HepG2 (cell line): Measurements from ENCODE around the gene PIBF1. TPM values are rescaled to one million over a fixed set of nuclear protein-coding genes. Genes with fewer than 3 reads are reported as not detected.
A peak's percentile ranks its signal among the peaks of the same experiment; 100 is the strongest.

Experiments
- KAT8 ChIP-seq: IDR thresholded peaks from 2 replicates; pipeline ENCODE4 v1.6.1; 2016; ENCODE audit warnings: missing genetic modification reagents, missing compliant biosample characterization
- NFE2L1 ChIP-seq: sonication (generic); formaldehyde crosslinking; IDR thresholded peaks from 2 replicates; pipeline ENCODE4 v1.4.0; 2020; ENCODE audit warnings: missing genetic modification reagents, mild to moderate bottlenecking, borderline replicate concordance
- NONO ChIP-seq, 2 experiments: fragments of 450-650 bp in 1 of 2; sonication (generic) in 1 of 2; formaldehyde crosslinking in 1 of 2; IDR thresholded peaks in 1 of 2; conservative IDR thresholded peaks in 1 of 2; 2 replicates each; pipeline versions ENCODE4 v1.6.1 to v1.8.0; 2017 to 2022; ENCODE audit warnings: mild to moderate bottlenecking in 1 of 2, missing genetic modification reagents in 1 of 2, moderate library complexity in 1 of 2
- NR2C2 ChIP-seq: sonication (generic); formaldehyde crosslinking; IDR thresholded peaks from 2 replicates; pipeline ENCODE4 v1.4.0; 2020; ENCODE audit warnings: missing genetic modification reagents, mild to moderate bottlenecking, moderate library complexity, borderline replicate concordance
- PTBP1 ChIP-seq: fragments of 200-400 bp; formaldehyde crosslinking; IDR thresholded peaks from 2 replicates; pipeline ENCODE4 v1.6.1; 2018; ENCODE audit warnings: low read length, low read depth; ENCODE audit not compliant: poor library complexity, severe bottlenecking
- RXRB ChIP-seq: IDR thresholded peaks from 2 replicates; pipeline ENCODE4 v1.6.1; 2016; ENCODE audit warnings: borderline replicate concordance, missing genetic modification reagents, missing compliant biosample characterization
- TMF1 ChIP-seq: sonication (generic); formaldehyde crosslinking; IDR thresholded peaks from 2 replicates; pipeline ENCODE4 v1.8.1; 2022; ENCODE audit warnings: low read depth, missing genetic modification reagents
- XBP1 ChIP-seq: sonication (generic); formaldehyde crosslinking; IDR thresholded peaks from 2 replicates; pipeline ENCODE4 v1.5.0; 2020; ENCODE audit warnings: missing genetic modification reagents
- ZKSCAN5 ChIP-seq: sonication (generic); formaldehyde crosslinking; IDR thresholded peaks from 2 replicates; pipeline ENCODE4 v1.5.1; 2020; ENCODE audit warnings: mild to moderate bottlenecking, missing genetic modification reagents
- ZNF17 ChIP-seq: sonication (generic); formaldehyde crosslinking; IDR thresholded peaks from 2 replicates; pipeline ENCODE4 v1.5.0; 2020; ENCODE audit warnings: mild to moderate bottlenecking, missing genetic modification reagents
- ZNF331 ChIP-seq: sonication (generic); formaldehyde crosslinking; IDR thresholded peaks from 2 replicates; pipeline ENCODE4 v1.4.0; 2020; ENCODE audit warnings: missing genetic modification reagents
- polyA plus RNA-seq, 8 experiments: library from polyadenylated mRNA; depleted of rRNA in 3 of 8; stranded (reverse) in 7 of 8; unstranded in 1 of 8; fragments of >200 nt; fragmentation: Illumina TruSeq in 4 of 8; extraction: Trizol in 4 of 8; gene quantifications; 2 replicates each; pipeline versions ENCODE4 v1.2.1 to v1.2.3, GENCODE V29; 2011 to 2016; ENCODE audit warnings: low read depth in 4 of 8, missing spikeins in 1 of 8, mixed read lengths in 1 of 8; ENCODE audit not compliant: insufficient read depth in 1 of 8
- total RNA-seq, 5 experiments: library from RNA; depleted of rRNA; stranded (reverse); fragments of >200 nt; fragmentation: Illumina TruSeq; extraction: Trizol; gene quantifications; 2 replicates each; pipeline ENCODE4 v1.2.3, GENCODE V29; 2016; ENCODE audit warnings: low read depth in 1 of 5
- TF ChIP-seq, protein P1 (sequence below): sonication (generic); formaldehyde crosslinking; IDR thresholded peaks from 2 replicates; pipeline ENCODE4 v1.5.0; 2020; ENCODE audit warnings: mild to moderate bottlenecking, low read depth, missing genetic modification reagents, borderline replicate concordance
- TF ChIP-seq, protein P2 (sequence below): sonication (generic); formaldehyde crosslinking; IDR thresholded peaks from 2 replicates; pipeline ENCODE4 v1.5.0; 2020; ENCODE audit warnings: missing genetic modification reagents, mild to moderate bottlenecking, borderline replicate concordance
- TF ChIP-seq, protein P3 (sequence below): sonication (generic); formaldehyde crosslinking; IDR thresholded peaks from 2 replicates; pipeline ENCODE4 v1.5.1; 2020; ENCODE audit warnings: missing genetic modification reagents, mild to moderate bottlenecking, borderline replicate concordance
- TF ChIP-seq, protein P4 (sequence below): sonication (generic); formaldehyde crosslinking; IDR thresholded peaks from 2 replicates; pipeline ENCODE4 v1.4.0; 2020; ENCODE audit warnings: missing genetic modification reagents
- TF ChIP-seq, protein P5 (sequence below): sonication (generic); formaldehyde crosslinking; conservative IDR thresholded peaks from 2 replicates; pipeline ENCODE4 v1.4.0; 2020; ENCODE audit warnings: mild to moderate bottlenecking, missing genetic modification reagents, moderate library complexity

The PIBF1 gene
- total and polyA plus RNA-seq, 2 of the 13 experiments (the other 11 are each of a cell fraction or from before 2014, with no cell fraction given): 4.2 to 15.8 TPM

DNA sequence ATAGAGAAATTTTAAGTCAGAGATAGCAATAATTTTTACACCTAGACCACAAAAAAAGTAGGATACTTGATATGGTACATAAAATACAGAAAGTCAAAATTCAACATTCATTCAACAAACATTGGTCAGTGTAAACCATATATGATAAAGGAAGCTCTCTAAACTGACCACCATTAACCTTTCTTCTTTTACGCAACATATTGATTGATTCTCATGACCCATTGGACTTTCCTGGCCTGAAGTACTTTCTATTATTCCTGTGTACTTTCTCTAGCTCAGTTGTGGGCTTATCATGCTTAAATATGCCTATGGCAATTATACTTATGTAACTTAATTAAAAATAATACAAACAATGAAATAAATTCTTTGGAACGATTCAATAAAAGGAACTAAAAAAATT is 10.7 kb downstream of the PIBF1 start (continued):
- TF ChIP-seq, protein P1, sequence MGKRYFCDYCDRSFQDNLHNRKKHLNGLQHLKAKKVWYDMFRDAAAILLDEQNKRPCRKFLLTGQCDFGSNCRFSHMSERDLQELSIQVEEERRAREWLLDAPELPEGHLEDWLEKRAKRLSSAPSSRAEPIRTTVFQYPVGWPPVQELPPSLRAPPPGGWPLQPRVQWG (CRISPR knock-in tag): no peak
- no peak for TF ChIP-seq XBP1 (CRISPR knock-in tag)
- no peak for TF ChIP-seq ZNF17 (CRISPR knock-in tag)
- TF ChIP-seq, protein P2, sequence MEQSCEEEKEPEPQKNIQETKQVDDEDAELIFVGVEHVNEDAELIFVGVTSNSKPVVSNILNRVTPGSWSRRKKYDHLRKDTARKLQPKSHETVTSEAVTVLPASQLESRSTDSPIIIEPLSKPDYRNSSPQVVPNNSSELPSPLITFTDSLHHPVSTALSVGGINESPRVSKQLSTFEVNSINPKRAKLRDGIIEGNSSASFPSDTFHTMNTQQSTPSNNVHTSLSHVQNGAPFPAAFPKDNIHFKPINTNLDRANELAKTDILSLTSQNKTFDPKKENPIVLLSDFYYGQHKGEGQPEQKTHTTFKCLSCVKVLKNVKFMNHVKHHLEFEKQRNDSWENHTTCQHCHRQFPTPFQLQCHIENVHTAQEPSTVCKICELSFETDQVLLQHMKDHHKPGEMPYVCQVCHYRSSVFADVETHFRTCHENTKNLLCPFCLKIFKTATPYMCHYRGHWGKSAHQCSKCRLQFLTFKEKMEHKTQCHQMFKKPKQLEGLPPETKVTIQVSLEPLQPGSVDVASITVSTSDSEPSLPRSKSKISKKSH (CRISPR knock-in tag): no peak
- no peak for TF ChIP-seq NONO (IDR thresholded peaks at IDR 0.05)
- no peak for TF ChIP-seq NONO (CRISPR knock-in tag; conservative IDR thresholded peaks at IDR 0.05)
- TF ChIP-seq KAT8 (CRISPR knock-in tag): 0 out of 2 replicates have a peak, but pooled peaks have one; percentile 24
- TF ChIP-seq TMF1: no peak
- TF ChIP-seq, protein P3, sequence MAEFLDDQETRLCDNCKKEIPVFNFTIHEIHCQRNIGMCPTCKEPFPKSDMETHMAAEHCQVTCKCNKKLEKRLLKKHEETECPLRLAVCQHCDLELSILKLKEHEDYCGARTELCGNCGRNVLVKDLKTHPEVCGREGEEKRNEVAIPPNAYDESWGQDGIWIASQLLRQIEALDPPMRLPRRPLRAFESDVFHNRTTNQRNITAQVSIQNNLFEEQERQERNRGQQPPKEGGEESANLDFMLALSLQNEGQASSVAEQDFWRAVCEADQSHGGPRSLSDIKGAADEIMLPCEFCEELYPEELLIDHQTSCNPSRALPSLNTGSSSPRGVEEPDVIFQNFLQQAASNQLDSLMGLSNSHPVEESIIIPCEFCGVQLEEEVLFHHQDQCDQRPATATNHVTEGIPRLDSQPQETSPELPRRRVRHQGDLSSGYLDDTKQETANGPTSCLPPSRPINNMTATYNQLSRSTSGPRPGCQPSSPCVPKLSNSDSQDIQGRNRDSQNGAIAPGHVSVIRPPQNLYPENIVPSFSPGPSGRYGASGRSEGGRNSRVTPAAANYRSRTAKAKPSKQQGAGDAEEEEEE (CRISPR knock-in tag): no peak
- peak; percentile 15; the same call in 1 of the 2 replicates for TF ChIP-seq NR2C2
- TF ChIP-seq, protein P4, sequence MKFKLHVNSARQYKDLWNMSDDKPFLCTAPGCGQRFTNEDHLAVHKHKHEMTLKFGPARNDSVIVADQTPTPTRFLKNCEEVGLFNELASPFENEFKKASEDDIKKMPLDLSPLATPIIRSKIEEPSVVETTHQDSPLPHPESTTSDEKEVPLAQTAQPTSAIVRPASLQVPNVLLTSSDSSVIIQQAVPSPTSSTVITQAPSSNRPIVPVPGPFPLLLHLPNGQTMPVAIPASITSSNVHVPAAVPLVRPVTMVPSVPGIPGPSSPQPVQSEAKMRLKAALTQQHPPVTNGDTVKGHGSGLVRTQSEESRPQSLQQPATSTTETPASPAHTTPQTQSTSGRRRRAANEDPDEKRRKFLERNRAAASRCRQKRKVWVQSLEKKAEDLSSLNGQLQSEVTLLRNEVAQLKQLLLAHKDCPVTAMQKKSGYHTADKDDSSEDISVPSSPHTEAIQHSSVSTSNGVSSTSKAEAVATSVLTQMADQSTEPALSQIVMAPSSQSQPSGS: no peak
- TF ChIP-seq PTBP1: no peak
- TF ChIP-seq ZNF331: peak; percentile 44; the same call in 1 of the 2 replicates
- TF ChIP-seq, protein P5, sequence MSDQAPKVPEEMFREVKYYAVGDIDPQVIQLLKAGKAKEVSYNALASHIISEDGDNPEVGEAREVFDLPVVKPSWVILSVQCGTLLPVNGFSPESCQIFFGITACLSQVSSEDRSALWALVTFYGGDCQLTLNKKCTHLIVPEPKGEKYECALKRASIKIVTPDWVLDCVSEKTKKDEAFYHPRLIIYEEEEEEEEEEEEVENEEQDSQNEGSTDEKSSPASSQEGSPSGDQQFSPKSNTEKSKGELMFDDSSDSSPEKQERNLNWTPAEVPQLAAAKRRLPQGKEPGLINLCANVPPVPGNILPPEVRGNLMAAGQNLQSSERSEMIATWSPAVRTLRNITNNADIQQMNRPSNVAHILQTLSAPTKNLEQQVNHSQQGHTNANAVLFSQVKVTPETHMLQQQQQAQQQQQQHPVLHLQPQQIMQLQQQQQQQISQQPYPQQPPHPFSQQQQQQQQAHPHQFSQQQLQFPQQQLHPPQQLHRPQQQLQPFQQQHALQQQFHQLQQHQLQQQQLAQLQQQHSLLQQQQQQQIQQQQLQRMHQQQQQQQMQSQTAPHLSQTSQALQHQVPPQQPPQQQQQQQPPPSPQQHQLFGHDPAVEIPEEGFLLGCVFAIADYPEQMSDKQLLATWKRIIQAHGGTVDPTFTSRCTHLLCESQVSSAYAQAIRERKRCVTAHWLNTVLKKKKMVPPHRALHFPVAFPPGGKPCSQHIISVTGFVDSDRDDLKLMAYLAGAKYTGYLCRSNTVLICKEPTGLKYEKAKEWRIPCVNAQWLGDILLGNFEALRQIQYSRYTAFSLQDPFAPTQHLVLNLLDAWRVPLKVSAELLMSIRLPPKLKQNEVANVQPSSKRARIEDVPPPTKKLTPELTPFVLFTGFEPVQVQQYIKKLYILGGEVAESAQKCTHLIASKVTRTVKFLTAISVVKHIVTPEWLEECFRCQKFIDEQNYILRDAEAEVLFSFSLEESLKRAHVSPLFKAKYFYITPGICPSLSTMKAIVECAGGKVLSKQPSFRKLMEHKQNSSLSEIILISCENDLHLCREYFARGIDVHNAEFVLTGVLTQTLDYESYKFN (CRISPR knock-in tag): peak; percentile 69
- no peak for TF ChIP-seq NFE2L1
- peak; percentile 78 for TF ChIP-seq RXRB (CRISPR knock-in tag)
- TF ChIP-seq ZKSCAN5: no peak
